GM12878 (cell line): ENCODE results near the gene PSMC6. TPM values are rescaled to one million over a fixed set of nuclear protein-coding genes. Genes with fewer than 3 reads are reported as not detected.

Experiments
- ATAC-seq: fragments of 200-7000 bp; cut with Tn5 transposase; 3 replicates; pipeline ENCODE4 v1.9.1; 2020; ENCODE audit warnings: mild to moderate bottlenecking, moderate library complexity
- BruUV-seq: library from RNA; stranded (reverse); fragments of 400-500 nt; replicated peaks from 2 replicates; lab custom pipeline; 2021; lab: Mats Ljungman, UMichigan
- CTCF ChIA-PET: fragments of 300-600 bp; sonication (Branson Sonifier 250); formaldehyde crosslinking; extraction: SDS; loops from one replicate; lab custom pipeline; 2021; ENCODE audit warnings: inconsistent platforms; lab: Yijun Ruan, JAX
- POLR2A ChIA-PET: fragments of 350-600 bp; formaldehyde crosslinking; extraction: SDS; loops from one replicate; lab custom pipeline; 2021; ENCODE audit warnings: inconsistent platforms; lab: Charles Lee
- RAD21 ChIA-PET: fragments of 300-600 bp; sonication (Branson Sonifier 250); formaldehyde crosslinking; loops from one replicate; lab custom pipeline; 2023; ENCODE audit warnings: antibody characterized with exemption; ENCODE audit not compliant: unreplicated experiment; lab: Charles Lee
- SMC1A ChIA-PET: fragments of 300-600 bp; sonication (Branson Sonifier 250); formaldehyde crosslinking; loops from one replicate; lab custom pipeline; 2023; ENCODE audit not compliant: unreplicated experiment, uncharacterized antibody; lab: Charles Lee
- DNase-seq: peaks from one replicate; pipeline ENCODE4 v3.0.0-alpha.2; 2011; ENCODE audit warnings: low read depth, low spot score
- FAIRE-seq: peaks from 3 replicates; lab custom pipeline; 2011; peaks lifted over from hg19 to GRCh38; lab: Jason Lieb, UNC
- H2AFZ ChIP-seq: 2 replicates; pipeline ENCODE4 v1.6.0; 2011; ENCODE audit warnings: low read depth, low read length, control low read depth; ENCODE audit not compliant: control insufficient read depth
- H3K27ac ChIP-seq: 2 replicates; pipeline ENCODE4 v1.5.1; 2011; ENCODE audit warnings: control low read depth; ENCODE audit not compliant: control insufficient read depth, insufficient read depth
- H3K27me3 ChIP-seq, 2 experiments: replicated peaks in 1 of 2; 2 replicates each; pipeline versions ENCODE4 v1.6.0 to v1.6.1; 2011; ENCODE audit warnings: low read length in 1 of 2; ENCODE audit not compliant: control insufficient read depth in 2 of 2, insufficient read depth in 2 of 2
- H3K36me3 ChIP-seq, 2 experiments: 2 replicates each; pipeline ENCODE4 v1.5.1; 2011; ENCODE audit warnings: low read length in 1 of 2; ENCODE audit not compliant: control insufficient read depth in 2 of 2, insufficient read depth in 2 of 2
- H3K4me1 ChIP-seq: 2 replicates; pipeline ENCODE4 v1.6.1; 2011; ENCODE audit warnings: mild to moderate bottlenecking, low read length, moderate library complexity, mixed read lengths; ENCODE audit not compliant: control insufficient read depth, insufficient read depth
- H3K4me2 ChIP-seq: 2 replicates; pipeline ENCODE4 v1.6.0; 2011; ENCODE audit warnings: control low read depth; ENCODE audit not compliant: control insufficient read depth, insufficient read depth
- H3K4me3 ChIP-seq: fragments of 200-600 bp; sonication (generic); 2 replicates; pipeline ENCODE4 v1.5.1; 2016
- H3K79me2 ChIP-seq: 2 replicates; pipeline ENCODE4 v1.6.0; 2011; ENCODE audit warnings: low read length; ENCODE audit not compliant: control insufficient read depth, insufficient read depth
- H3K9ac ChIP-seq: 2 replicates; pipeline ENCODE4 v1.8.0; 2011; ENCODE audit warnings: low read length, control low read depth, mixed read lengths; ENCODE audit not compliant: control insufficient read depth, insufficient read depth
- H3K9me3 ChIP-seq: replicated peaks from 3 replicates; pipeline ENCODE4 v1.5.1; 2011; ENCODE audit warnings: mild to moderate bottlenecking, low read length; ENCODE audit not compliant: control insufficient read depth, insufficient read depth
- H4K20me1 ChIP-seq: 2 replicates; pipeline ENCODE4 v1.6.0; 2011; ENCODE audit not compliant: control insufficient read depth, insufficient read depth
- CHD1 ChIP-seq: IDR thresholded peaks from 2 replicates; pipeline ENCODE4 v1.6.1; 2012; ENCODE audit warnings: low read depth, low read length, improper control_type of control experiment
- DPF2 ChIP-seq: fragments of 450-650 bp; IDR thresholded peaks from 2 replicates; pipeline ENCODE4 v1.6.1; 2017; ENCODE audit warnings: mild to moderate bottlenecking
- IKZF1 ChIP-seq: fragments of 450-650 bp; conservative IDR thresholded peaks from 2 replicates; pipeline ENCODE4 v1.6.1; 2017; ENCODE audit warnings: antibody characterized with exemption, mild to moderate bottlenecking
- KLF5 ChIP-seq: fragments of 450-650 bp; IDR thresholded peaks from 2 replicates; pipeline ENCODE4 v1.6.1; 2014; ENCODE audit warnings: mild to moderate bottlenecking; ENCODE audit not compliant: partially characterized antibody
- NFXL1 ChIP-seq: fragments of 450-650 bp; IDR thresholded peaks from 2 replicates; pipeline ENCODE4 v1.6.1; 2017; ENCODE audit warnings: antibody characterized with exemption, mild to moderate bottlenecking, borderline replicate concordance
- SMAD5 ChIP-seq: IDR thresholded peaks from 2 replicates; pipeline ENCODE4 v1.6.1; 2016; ENCODE audit warnings: antibody characterized with exemption, low read depth
- SREBF1 ChIP-seq: IDR thresholded peaks from 2 replicates; pipeline ENCODE4 v1.6.1; 2012; ENCODE audit warnings: mild to moderate bottlenecking, low read length
- YBX1 ChIP-seq: fragments of 450-650 bp; IDR thresholded peaks from 2 replicates; pipeline ENCODE4 v1.6.1; 2016; ENCODE audit warnings: antibody characterized with exemption
- in situ Hi-C: fragments of 300-500 bp; cut with MboI; formaldehyde crosslinking; loops from 9 replicates; pipeline ENCODE4 v1.14.3; 2018; ENCODE audit warnings: mixed read lengths
- intact Hi-C: fragments of 100-400 bp; cut with micrococcal nuclease; formaldehyde crosslinking; loops from one replicate; pipeline ENCODE4 v1.14.2; 2022; ENCODE audit not compliant: unreplicated experiment
- polyA plus RNA-seq, 11 experiments: library from polyadenylated mRNA; depleted of rRNA in 4 of 11; unstranded in 6 of 11; stranded (reverse) in 5 of 11; fragments of >200 nt; fragmentation: Nextera tagmentation in 4 of 11; fragmentation: Illumina TruSeq in 1 of 11; extraction: Ambion mirVana in 4 of 11; extraction: Trizol in 1 of 11; gene quantifications; 1 replicate in 1 of 11; 2 replicates in 10 of 11; pipeline versions ENCODE4 v1.2.1 to v1.2.3, GENCODE V29; 2011 to 2016; ENCODE audit warnings: inconsistent platforms in 2 of 11, missing spikeins in 2 of 11, low read depth in 1 of 11
- total RNA-seq, 4 experiments: library from RNA; depleted of rRNA in 3 of 4; stranded (reverse); fragments of >200 nt in 3 of 4; fragmentation: Illumina TruSeq in 1 of 4; extraction: Trizol in 1 of 4; gene quantifications; 2 replicates each; pipeline versions ENCODE4 v1.2.1 to v1.2.3, GENCODE V29; 2013 to 2021
- TF ChIP-seq, protein P1 (sequence below): fragments of 450-650 bp; IDR thresholded peaks from 2 replicates; pipeline ENCODE4 v1.6.1; 2017; ENCODE audit warnings: mild to moderate bottlenecking, moderate library complexity
- TF ChIP-seq, protein P2 (sequence below): IDR thresholded peaks from 2 replicates; pipeline ENCODE4 v1.6.1; 2012; ENCODE audit warnings: low read depth, low read length, improper control_type of control experiment

The PSMC6 gene
- total and polyA plus RNA-seq, 10 of the 15 experiments (the other 5 are each of a cell fraction or from before 2014, with no cell fraction given): 71.4 to 192 (median 153) TPM

DNA sequence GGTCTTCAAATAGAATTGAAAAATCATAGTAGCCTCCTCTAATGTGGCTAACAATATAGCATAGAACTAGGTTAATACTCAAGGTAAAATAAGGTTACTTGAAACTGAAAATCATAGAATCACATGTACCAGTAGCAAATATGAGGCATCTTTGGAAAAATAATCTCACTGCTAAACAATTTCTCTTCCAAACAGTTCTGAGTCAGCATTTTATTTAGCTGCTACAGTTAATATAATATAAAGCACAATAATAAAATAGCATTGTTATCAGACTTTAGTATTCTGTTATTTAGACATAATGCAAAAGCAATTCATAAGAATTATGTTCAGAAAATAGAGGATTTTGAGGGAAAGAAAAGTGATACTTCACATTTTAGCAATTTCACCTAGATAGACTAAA is 46.7 kb upstream of the PSMC6 start:
- TF ChIP-seq DPF2 (no peak), CHD1 (no peak), YBX1 (no peak), NFXL1 (no peak), KLF5 (no peak), IKZF1 (no peak), SREBF1 (no peak), SMAD5 (no peak)
- TF ChIP-seq, protein P1, sequence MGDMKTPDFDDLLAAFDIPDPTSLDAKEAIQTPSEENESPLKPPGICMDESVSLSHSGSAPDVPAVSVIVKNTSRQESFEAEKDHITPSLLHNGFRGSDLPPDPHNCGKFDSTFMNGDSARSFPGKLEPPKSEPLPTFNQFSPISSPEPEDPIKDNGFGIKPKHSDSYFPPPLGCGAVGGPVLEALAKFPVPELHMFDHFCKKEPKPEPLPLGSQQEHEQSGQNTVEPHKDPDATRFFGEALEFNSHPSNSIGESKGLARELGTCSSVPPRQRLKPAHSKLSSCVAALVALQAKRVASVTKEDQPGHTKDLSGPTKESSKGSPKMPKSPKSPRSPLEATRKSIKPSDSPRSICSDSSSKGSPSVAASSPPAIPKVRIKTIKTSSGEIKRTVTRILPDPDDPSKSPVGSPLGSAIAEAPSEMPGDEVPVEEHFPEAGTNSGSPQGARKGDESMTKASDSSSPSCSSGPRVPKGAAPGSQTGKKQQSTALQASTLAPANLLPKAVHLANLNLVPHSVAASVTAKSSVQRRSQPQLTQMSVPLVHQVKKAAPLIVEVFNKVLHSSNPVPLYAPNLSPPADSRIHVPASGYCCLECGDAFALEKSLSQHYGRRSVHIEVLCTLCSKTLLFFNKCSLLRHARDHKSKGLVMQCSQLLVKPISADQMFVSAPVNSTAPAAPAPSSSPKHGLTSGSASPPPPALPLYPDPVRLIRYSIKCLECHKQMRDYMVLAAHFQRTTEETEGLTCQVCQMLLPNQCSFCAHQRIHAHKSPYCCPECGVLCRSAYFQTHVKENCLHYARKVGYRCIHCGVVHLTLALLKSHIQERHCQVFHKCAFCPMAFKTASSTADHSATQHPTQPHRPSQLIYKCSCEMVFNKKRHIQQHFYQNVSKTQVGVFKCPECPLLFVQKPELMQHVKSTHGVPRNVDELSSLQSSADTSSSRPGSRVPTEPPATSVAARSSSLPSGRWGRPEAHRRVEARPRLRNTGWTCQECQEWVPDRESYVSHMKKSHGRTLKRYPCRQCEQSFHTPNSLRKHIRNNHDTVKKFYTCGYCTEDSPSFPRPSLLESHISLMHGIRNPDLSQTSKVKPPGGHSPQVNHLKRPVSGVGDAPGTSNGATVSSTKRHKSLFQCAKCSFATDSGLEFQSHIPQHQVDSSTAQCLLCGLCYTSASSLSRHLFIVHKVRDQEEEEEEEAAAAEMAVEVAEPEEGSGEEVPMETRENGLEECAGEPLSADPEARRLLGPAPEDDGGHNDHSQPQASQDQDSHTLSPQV: no peak
- TF ChIP-seq, protein P2, sequence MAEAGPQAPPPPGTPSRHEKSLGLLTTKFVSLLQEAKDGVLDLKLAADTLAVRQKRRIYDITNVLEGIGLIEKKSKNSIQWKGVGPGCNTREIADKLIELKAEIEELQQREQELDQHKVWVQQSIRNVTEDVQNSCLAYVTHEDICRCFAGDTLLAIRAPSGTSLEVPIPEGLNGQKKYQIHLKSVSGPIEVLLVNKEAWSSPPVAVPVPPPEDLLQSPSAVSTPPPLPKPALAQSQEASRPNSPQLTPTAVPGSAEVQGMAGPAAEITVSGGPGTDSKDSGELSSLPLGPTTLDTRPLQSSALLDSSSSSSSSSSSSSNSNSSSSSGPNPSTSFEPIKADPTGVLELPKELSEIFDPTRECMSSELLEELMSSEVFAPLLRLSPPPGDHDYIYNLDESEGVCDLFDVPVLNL: no peak
- intact Hi-C loops: no loop called here
- no peaks in the 10 kb centered on the region for H3K79me2 ChIP-seq
- no peak overlapping the region for H2AFZ ChIP-seq
- H3K9me3 ChIP-seq: no peaks in the 10 kb centered on the region; the same call in 2 of the 3 replicates
- POLR2A ChIA-PET: no interaction called here
- DNase-seq: no peak
- SMC1A ChIA-PET: no interaction called here
- FAIRE-seq: no peak
- no peak overlapping the region for H3K4me3 ChIP-seq
- no peaks in the 10 kb centered on the region for H4K20me1 ChIP-seq
- H3K36me3 ChIP-seq: peaks cover 2 to 19% of the 10 kb centered on the region in 2 experiments
- in situ Hi-C loops: no loop called here
- H3K4me2 ChIP-seq: no peak overlapping the region
- BruUV-seq: no TSS peak
- H3K4me1 ChIP-seq: no peaks in the 10 kb centered on the region
- ATAC-seq: no peak
- H3K27ac ChIP-seq: no peak overlapping the region
- CTCF ChIA-PET: no interaction called here
- RAD21 ChIA-PET: no interaction called here
- no peaks in the 10 kb centered on the region for H3K27me3 ChIP-seq
- H3K9ac ChIP-seq: no peak overlapping the region
